ENCODE data around the gene BUB3.

Gene BUB3

GRCh38 chr10:123140983-123141390 lies 13.2 kb upstream of the BUB3 start:
- in situ Hi-C loops (cut with HindIII; ENCODE audit: low sequenced_read_pairs), result no loop called here

- in situ Hi-C loops (cut with HindIII; ENCODE audit: low sequenced_read_pairs), result no loop called here
Measured at GRCh38 chr10:123141791-123142700, 12.2 kb upstream of the BUB3 start.

GRCh38 chr10:123142701-123143161 lies 11.5 kb upstream of the BUB3 start:
- in situ Hi-C loops (cut with HindIII; ENCODE audit: low sequenced_read_pairs), result no loop called here

GRCh38 chr10:123143162-123143824 lies 10.9 kb upstream of the BUB3 start:
- in situ Hi-C loops (cut with HindIII; ENCODE audit: low sequenced_read_pairs), result no loop called here

GRCh38 chr10:123143825-123144168 lies 10.4 kb upstream of the BUB3 start:
- in situ Hi-C loops (cut with HindIII; ENCODE audit: low sequenced_read_pairs), result no loop called here

- in situ Hi-C loops (cut with HindIII; ENCODE audit: low sequenced_read_pairs), result no loop called here
Measured at GRCh38 chr10:123144697-123145541, 9.3 kb upstream of the BUB3 start.

- in situ Hi-C loops (cut with HindIII; ENCODE audit: low sequenced_read_pairs), result no loop called here
Measured at GRCh38 chr10:123145542-123146012, 8.6 kb upstream of the BUB3 start.

GRCh38 chr10:123146013-123146893 lies 7.9 kb upstream of the BUB3 start:
- in situ Hi-C loops (cut with HindIII; ENCODE audit: low sequenced_read_pairs), result no loop called here

- in situ Hi-C loops (cut with HindIII; ENCODE audit: low sequenced_read_pairs), result no loop called here
Measured at GRCh38 chr10:123146894-123147634, 7.1 kb upstream of the BUB3 start.

- in situ Hi-C loops (cut with HindIII; ENCODE audit: low sequenced_read_pairs), result no loop called here
Measured at GRCh38 chr10:123147635-123148413, 6.4 kb upstream of the BUB3 start, which contains the start of gene HMX2. Gene HMX2, plus strand, starts transcription at chr10:123148136. Its CDS starts 243 bp downstream, at chr10:123148379.

- in situ Hi-C loops (cut with HindIII; ENCODE audit: low sequenced_read_pairs), result no loop called here
Measured at GRCh38 chr10:123148414-123149161, 5.6 kb upstream of the BUB3 start.

- in situ Hi-C loops (cut with HindIII; ENCODE audit: low sequenced_read_pairs), result no loop called here
Measured at GRCh38 chr10:123149162-123149567, 5.0 kb upstream of the BUB3 start.

- in situ Hi-C loops (cut with HindIII; ENCODE audit: low sequenced_read_pairs), result no loop called here
Measured at GRCh38 chr10:123149568-123150270, 4.5 kb upstream of the BUB3 start.

GRCh38 chr10:123150271-123150985 lies 3.8 kb upstream of the BUB3 start:
- in situ Hi-C loops (cut with HindIII; ENCODE audit: low sequenced_read_pairs), result no loop called here

- in situ Hi-C loops (cut with HindIII; ENCODE audit: low sequenced_read_pairs), result no loop called here
Measured at GRCh38 chr10:123150986-123151736, 3.0 kb upstream of the BUB3 start.

- in situ Hi-C loops (cut with HindIII; ENCODE audit: low sequenced_read_pairs), result no loop called here
Measured at GRCh38 chr10:123151737-123152135, 2.5 kb upstream of the BUB3 start.
